Right lobe of liver (tissue), 6 donors: ENCODE measurements around the gene GAS2L2. TPM values are rescaled to one million over a fixed set of nuclear protein-coding genes. Genes with fewer than 3 reads are reported as not detected.
A peak's percentile ranks its signal among the peaks of the same experiment; 100 is the strongest.

Experiments
- ATAC-seq, 4 donors: fragments of 200-7000 bp; cut with Tn5 transposase; one replicate each; pipeline ENCODE4 v1.9.1; 2020; ENCODE audit warnings: mild to moderate bottlenecking in 4 of 4, moderate library complexity in 4 of 4
- DNase-seq, 3 donors: peaks; one replicate each; pipeline ENCODE4 v3.0.0-alpha.2; 2020
- H3K27ac ChIP-seq, 3 donors: fragments of 200-600 bp; one replicate each; pipeline ENCODE4 v1.8.0; 2022
- H3K27me3 ChIP-seq, 2 donors: fragments of 200-600 bp; one replicate each; pipeline ENCODE4 v1.8.0; 2022
- H3K36me3 ChIP-seq, 4 donors: fragments of 200-600 bp; sonication (generic) in 1 of 4; one replicate each; pipeline versions ENCODE4 v1.5.1 to v1.8.0; 2017 to 2022; ENCODE audit warnings: control low read depth in 1 of 4
- H3K4me1 ChIP-seq, 4 donors: fragments of 200-600 bp; sonication (generic) in 1 of 4; one replicate each; pipeline versions ENCODE4 v1.5.1 to v1.8.0; 2017 to 2022; ENCODE audit warnings: control low read depth in 1 of 4
- H3K4me3 ChIP-seq, 3 donors: fragments of 200-600 bp; one replicate each; pipeline ENCODE4 v1.8.0; 2022
- H3K9me3 ChIP-seq, 4 donors: fragments of 200-600 bp; sonication (generic) in 1 of 4; one replicate each; pipeline versions ENCODE4 v1.5.1 to v1.8.0; 2017 to 2022; ENCODE audit warnings: control low read depth in 1 of 4
- POLR2A ChIP-seq: fragments of 450-650 bp; IDR thresholded peaks from one replicate; pipeline ENCODE4 v1.6.1; 2017; ENCODE audit warnings: antibody characterized with exemption, mild to moderate bottlenecking
- WGBS: methylation state at CpG from one replicate; pipeline ENCODE4 v1.1.6; 2018; ENCODE audit warnings: low coverage, low lambda C conversion rate; ENCODE audit not compliant: insufficient coverage; ENCODE audit errors: missing lambda C conversion rate; 5-methylcytosine and 5-hydroxymethylcytosine counted together
- intact Hi-C, 2 donors: fragments of 100-400 bp; cut with DNase I; formaldehyde crosslinking; loops; one replicate each; pipeline versions ENCODE4 v1.11.2 to v1.14.1; 2022
- total RNA-seq, 6 experiments: library from RNA; depleted of rRNA in 2 of 6; stranded (reverse); fragments of >200 nt in 2 of 6; fragmentation: NEBNext Ultra II Directional in 3 of 6; extraction: Animal tissue kit (Norgen Biotek cat#: 25700) in 3 of 6; gene quantifications; one replicate each; pipeline versions ENCODE4 v1.1.0 to v1.2.4, GENCODE V29; 2016 to 2023
- TF ChIP-seq, protein P1 (sequence below), 4 donors: fragments of 200-600 bp in 3 of 4; fragments of 450-650 bp in 1 of 4; IDR thresholded peaks; one replicate each; pipeline versions ENCODE4 v1.5.1 to v1.8.0; 2016 to 2022; ENCODE audit warnings: antibody characterized with exemption in 4 of 4, mild to moderate bottlenecking in 2 of 4
- donor health status: DM: no; HTN: yes; CAD: no.
- donor health status: DM: no; HTN: no; CAD: no.
- donor health status: DM: no; HTN: no; CAD: no.
- donor health status: DM: no; HTN: yes; CAD: no.
- donor health status: DM: no; HTN: yes; CAD: no.

GAS2L2 gene
- total RNA-seq, 6 experiments from 2014 or later: not detected

DNA sequence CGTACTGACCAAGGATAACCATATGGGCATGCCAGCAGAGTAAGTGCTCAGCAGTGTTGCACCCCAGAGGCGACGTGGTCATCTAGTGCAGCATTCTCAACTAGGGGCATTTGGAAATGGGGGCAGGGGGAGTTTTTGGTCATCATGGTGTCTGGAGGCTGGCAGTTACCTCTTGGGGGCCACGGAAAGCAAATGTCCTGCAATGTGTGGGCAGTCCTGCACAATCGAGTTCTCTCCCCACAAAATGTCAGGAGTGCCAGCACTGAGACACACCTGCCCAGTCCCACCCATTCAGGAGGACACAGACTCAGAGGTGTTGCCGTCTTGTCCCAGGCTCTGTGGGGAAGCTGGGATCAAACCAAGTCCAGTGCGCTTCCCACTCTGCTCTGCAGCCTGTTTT, 18.6 kb downstream of the GAS2L2 start:
- H3K9me3 ChIP-seq: no peaks in the 10 kb centered on the region
- ATAC-seq (no peak), DNase-seq (peak in 1 of 3 donors; percentile 23)
- no peak overlapping the region for H3K27ac ChIP-seq
- H3K4me1 ChIP-seq: peaks cover 0 to 4% (median 0%) of the 10 kb centered on the region in 4 donors
- H3K36me3 ChIP-seq: no peaks in the 10 kb centered on the region
- TF ChIP-seq, protein P1, sequence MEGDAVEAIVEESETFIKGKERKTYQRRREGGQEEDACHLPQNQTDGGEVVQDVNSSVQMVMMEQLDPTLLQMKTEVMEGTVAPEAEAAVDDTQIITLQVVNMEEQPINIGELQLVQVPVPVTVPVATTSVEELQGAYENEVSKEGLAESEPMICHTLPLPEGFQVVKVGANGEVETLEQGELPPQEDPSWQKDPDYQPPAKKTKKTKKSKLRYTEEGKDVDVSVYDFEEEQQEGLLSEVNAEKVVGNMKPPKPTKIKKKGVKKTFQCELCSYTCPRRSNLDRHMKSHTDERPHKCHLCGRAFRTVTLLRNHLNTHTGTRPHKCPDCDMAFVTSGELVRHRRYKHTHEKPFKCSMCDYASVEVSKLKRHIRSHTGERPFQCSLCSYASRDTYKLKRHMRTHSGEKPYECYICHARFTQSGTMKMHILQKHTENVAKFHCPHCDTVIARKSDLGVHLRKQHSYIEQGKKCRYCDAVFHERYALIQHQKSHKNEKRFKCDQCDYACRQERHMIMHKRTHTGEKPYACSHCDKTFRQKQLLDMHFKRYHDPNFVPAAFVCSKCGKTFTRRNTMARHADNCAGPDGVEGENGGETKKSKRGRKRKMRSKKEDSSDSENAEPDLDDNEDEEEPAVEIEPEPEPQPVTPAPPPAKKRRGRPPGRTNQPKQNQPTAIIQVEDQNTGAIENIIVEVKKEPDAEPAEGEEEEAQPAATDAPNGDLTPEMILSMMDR (IDR thresholded peaks at IDR 0.05): no peak
- no peak for TF ChIP-seq POLR2A
- intact Hi-C loops: no loop called here
- H3K4me3 ChIP-seq: no peak overlapping the region
- WGBS: 100% methylated on average over 4 of the region's 7 CpGs
- H3K27me3 ChIP-seq: no peaks in the 10 kb centered on the region

DNA sequence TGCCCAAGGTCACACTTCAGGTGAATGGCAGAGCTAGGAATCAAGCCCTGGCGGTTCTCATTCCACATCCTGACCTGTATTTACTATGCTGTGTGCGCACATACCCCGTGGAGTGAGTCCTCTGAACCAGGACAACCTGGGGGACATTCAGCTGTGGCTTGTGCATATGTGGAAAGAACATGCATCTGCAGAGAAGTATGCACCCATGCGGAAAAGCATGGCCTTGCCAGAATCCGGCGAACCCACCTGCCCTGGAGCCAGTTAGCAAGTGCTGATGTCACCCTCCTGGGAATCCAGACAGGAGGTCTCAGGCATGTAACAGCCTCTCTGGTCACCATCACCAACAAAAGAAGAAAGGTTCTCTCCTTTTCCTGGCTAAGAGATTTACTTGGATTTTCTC, 19.7 kb downstream of the GAS2L2 start:
- WGBS: 100% methylated on average over 3 of the region's 6 CpGs
- peak in 1 of 3 donors; percentile 14 for DNase-seq
- TF ChIP-seq POLR2A: no peak
- TF ChIP-seq, protein P1 (IDR thresholded peaks at IDR 0.05): no peak

DNA sequence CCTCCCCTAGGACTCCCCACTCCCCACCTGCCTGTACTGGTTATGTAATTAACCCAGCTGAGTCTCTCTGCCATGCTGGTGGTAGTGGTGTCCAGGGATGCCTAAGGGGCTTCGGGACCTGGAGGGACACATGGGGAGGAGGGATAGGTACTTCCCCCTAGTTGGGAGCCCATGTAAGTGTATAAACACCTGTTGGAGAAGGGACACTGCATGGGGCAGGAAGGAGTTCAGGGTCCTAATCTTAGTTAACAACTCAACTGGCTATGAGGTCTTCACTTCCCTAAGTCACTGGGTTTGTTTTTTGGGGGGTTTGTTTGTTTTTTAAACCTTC, 20.3 kb downstream of the GAS2L2 start:
- Histone ChIP-seq H3K27ac (no peak overlapping the region), H3K27me3 (no peaks in the 10 kb centered on the region), H3K9me3 (no peaks in the 10 kb centered on the region), H3K36me3 (no peaks in the 10 kb centered on the region), H3K4me3 (no peak overlapping the region), H3K4me1 (peaks cover 0 to 4% (median 0%) of the 10 kb centered on the region in 4 donors)
- ATAC-seq (no peak), DNase-seq (no peak)
- intact Hi-C loops: no loop called here
- TF ChIP-seq POLR2A: no peak
- no CpG with 5 or more reads among the region's 1 CpG for WGBS

More for the DNA sequence above, 19.7 kb downstream of the GAS2L2 start:
- Histone ChIP-seq H3K27me3 (no peaks in the 10 kb centered on the region), H3K4me1 (peaks cover 0 to 4% (median 0%) of the 10 kb centered on the region in 4 donors), H3K9me3 (no peaks in the 10 kb centered on the region), H3K36me3 (no peaks in the 10 kb centered on the region), H3K4me3 (no peak overlapping the region), H3K27ac (no peak overlapping the region)
- intact Hi-C loops: no loop called here
- no peak for ATAC-seq

DNA sequence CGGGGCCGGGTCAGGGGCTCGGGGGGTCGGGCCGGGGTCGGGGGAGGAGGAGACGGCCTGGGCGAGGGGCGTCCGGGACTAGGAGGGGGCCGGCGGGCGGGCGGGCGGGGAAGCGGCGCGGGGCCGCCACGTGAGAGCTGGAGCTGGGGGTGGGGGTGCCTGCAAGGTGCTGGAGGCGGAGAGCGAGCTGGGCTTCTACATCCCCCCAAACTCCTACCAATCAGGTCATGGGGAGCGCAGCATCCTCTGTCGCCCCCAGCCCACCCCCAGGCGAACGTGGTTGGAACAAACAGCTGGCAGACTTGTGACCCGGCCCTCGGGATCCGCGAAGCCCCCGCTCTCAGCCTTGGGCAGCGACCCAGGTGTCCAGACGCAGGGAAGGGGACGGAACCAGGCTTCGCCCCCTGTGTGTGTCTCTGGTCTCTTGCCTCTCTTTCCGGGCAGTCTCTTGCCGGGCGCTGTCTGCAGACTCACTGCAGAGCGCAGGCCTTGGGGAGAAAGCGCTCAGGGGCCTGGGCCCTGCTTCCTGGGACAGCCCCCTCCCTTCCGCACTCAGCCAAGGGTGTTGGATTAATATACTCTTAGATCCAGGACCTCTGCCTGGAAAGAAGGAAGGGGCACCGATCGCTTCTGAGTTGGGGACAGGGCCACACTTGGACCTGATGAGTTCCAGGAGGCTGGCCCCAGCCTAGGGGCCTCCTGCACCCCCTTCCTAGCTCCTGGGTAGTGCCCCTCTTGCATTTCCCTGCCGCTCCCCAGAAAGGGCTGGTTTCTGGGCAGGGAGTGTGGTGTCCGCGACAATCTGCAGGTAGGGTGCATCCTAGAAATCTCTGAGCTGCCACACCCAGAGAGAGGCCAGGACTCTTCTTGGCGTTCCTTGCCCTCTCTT, 20.9 kb downstream of the GAS2L2 start:
- Histone ChIP-seq H3K4me3 (peak overlapping the region; percentile 17 to 68 (median 62)), H3K27ac (no peak overlapping the region), H3K36me3 (no peaks in the 10 kb centered on the region), H3K27me3 (no peaks in the 10 kb centered on the region), H3K4me1 (peaks cover 0 to 4% (median 0%) of the 10 kb centered on the region in 4 donors), H3K9me3 (no peaks in the 10 kb centered on the region)
- peak in 3 of 4 donors; percentile 4 to 20 (median 14) for ATAC-seq
- DNase-seq: peak in 1 of 3 donors; percentile 31
- TF ChIP-seq, protein P1 (IDR thresholded peaks at IDR 0.05): no peak
- TF ChIP-seq POLR2A: no peak
- intact Hi-C loops: no loop called here
- 61% methylated on average over 11 of the region's 47 CpGs for WGBS

DNA sequence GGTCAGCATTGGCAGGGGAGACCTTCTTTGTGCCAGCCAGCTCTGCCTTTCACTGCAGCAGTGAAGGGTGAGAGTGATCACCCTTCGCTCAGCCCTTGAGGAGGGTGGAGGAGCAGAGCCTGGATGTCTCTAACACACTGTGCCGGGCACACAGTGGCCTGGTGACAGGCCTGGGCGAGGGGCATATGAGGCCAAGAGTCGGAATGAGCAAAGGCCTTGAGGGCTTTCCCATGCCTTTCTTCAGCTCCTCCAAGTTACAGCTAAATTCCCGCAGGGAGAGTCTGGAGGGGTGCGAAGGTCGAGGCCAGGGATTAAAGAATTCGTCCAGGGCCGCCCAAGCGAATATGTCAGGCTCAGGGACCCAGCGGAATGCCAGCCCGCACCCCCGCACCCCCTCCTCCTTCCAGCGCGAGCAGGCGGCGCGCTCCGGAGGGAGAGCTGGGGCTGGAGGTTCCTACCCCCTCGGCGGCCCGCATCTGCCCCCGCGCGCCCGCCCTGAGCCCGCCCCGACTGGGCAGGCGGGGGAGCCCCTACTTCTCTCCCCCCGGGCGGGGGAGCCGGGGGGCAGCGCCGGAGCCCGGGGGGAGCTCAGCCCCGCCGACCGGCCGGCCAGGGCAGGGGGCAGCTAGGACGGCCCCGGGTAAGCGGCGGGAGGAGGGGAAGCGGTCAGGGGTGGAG, 21.7 kb downstream of the GAS2L2 start, which contains the start of gene RASL10B:
Gene RASL10B (plus strand): TSS at position 401 of the 678 bp plus-strand sequence. CDS start 3,546 bp downstream, outside the sequence.
- peak; percentile 74 to 86 (median 78) for ATAC-seq
- Histone ChIP-seq H3K4me1 (peaks cover 0 to 4% (median 0%) of the 10 kb centered on the region in 4 donors), H3K4me3 (peak within 1 kb of the TSS; percentile 17 to 68 (median 62)), H3K9me3 (no peaks in the 10 kb centered on the region), H3K27ac (no peak within 1 kb of the TSS), H3K27me3 (no peaks in the 10 kb centered on the region), H3K36me3 (no peaks in the 10 kb centered on the region)
- DNase-seq: no peak
- intact Hi-C loops: no loop called here
- TF ChIP-seq POLR2A: no peak
- TF ChIP-seq, protein P1 (IDR thresholded peaks at IDR 0.05): no peak
- 2% methylated on average over 8 of the region's 44 CpGs for WGBS
